Stimulated activated CD4-positive, alpha-beta T cell treated with anti-CD3 and anti-CD28 coated beads, Interleukin-4, amount 100 ng/mL, for 24 hours (primary cell): Measurements from ENCODE around the gene RAP2C.
"Not testable (repeated sequence)": the region's sequence is repeated elsewhere in the genome, so short reads cannot be mapped to it uniquely, and the experiment has no call there.

ENCODE experiments used
- DNase-seq: peaks from one replicate; pipeline ENCODE4 v3.0.0-alpha.2; 2020

RAP2C gene

DNA sequence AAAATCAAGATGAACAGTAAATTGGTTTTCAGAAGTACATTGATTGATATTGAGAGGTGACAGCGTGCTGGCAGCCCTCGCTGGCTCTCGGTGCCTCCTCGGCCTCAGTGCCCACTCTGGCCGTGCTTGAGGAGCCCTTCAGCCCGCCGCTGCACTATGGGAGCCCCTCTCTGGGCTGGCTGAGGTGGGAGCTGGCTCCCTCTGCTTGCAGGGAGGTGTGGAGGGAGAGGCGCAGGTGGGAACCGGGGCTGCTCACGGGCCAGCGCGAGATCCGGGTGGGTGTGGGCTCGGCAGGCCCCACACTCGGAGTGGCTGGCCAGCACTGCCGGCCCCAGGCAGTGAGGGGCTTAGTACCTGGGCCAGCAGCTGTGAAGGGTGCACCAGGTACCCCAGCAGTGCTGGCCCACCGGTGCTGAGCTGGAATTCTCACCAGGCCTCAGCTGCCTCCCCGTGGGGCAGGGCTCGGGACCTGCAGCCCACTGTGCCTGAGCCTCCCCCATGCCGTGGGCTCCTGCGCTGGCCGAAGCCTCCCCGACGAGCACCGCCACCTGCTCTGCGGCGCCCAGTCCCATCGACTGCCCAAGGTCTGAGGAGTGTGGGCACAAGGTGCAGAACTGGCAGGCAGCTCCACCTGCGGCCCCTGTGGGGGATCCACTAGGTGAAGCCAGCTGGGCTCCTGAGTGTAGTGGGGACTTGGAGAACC is 25.2 kb downstream of the RAP2C start:
- DNase-seq, result no peak

DNA sequence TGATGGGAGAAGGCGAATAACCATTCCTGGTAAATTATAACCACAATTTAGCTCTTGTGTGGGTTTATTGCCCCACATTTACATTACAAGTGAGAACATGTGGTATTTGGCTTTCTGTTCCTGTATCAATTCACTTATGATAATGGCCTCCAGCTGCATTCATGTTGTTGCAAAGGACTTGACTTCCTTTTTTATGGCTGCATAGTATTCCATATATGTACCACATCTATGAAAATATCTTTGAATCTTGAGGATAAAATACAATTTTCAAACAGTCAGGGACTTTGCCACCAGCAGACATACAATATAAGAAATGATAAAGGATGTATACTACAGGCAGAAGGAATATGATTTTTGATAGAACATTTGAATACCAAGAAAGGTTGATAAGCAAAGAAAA is 27.3 kb downstream of the RAP2C start:
- no peak for DNase-seq

DNA sequence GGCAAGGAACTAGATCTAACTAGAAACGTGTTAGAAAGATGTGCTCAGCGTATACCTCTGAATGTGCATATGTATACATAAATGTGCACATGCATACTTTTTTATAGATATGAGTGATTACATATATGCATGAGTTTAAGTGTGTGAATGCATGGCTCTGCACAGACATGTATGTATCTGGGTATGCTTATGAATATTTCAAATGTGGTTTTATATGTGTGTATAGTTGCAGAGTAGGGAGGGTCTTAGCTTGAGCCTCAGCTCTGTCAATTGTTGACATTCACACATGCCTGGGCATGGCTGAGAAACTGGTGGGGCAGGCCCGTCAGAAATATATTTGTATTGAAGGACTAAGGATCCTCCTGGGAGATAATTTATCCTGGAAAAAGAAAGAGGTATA is 31.1 kb downstream of the RAP2C start:
- no peak for DNase-seq

DNA sequence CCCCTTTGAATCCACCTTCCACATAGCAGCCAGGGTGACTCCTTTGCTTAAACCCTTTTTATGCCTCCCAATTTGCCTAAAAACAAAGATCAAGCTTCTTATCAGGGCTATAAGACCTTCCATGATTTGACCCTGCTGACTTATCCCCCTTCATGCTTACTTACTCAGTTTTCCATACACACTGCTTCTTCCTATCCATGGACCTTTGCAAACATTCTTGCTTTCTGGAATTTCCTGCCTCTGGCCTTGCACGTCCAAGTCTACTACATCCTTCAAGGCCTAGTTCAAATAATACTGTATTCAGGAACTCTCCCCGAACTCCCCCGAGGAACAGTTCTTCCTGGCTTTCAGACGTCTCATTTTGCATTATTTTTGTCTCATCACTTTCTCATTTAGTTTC is 31.8 kb downstream of the RAP2C start:
- DNase-seq, result no peak

DNA sequence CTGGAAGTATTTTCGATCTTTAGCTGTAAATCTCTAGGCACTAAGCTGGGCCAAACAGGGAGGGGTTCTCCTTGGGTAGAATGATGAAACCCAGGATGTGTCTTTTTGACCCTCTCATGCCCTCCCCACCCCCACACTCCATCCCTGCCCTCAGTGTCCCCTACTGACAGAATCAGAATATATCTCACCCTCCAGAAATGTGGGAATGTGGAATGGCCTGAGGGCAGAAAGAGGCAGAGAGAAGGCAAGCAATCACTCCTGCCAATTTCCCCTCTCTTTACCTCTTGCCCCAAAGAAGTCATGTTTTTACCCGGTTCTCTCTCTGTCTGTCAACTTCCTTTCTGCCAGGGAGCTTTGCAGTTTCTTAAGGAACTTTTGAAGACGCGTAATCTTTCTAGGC is 34.4 kb downstream of the RAP2C start:
- no peak for DNase-seq

- DNase-seq, result no peak
These were observed 37.9 kb downstream of the RAP2C start for GRCh38 chrX:132181364-132181763.

DNA sequence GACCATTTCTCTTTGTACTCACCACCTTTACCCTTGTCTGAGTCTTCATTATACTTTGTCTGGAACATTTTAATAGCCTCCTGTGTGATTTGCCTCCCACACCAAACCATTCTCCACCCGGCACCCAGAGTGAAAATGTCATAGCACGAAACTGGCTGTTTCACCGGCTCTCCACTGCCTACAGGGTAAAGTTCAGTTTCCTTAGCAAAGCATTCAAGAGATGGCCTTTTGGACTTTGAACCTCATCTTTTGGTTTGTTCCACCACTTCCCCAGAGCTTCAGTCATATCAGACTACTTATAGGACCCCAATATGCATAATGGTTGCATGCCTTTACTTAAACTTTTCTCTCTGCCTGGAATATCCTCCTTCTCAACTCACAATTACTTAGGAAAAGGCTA is 38.3 kb downstream of the RAP2C start:
- DNase-seq, result no peak

GRCh38 chrX:132173647-132174046 is 45.6 kb downstream of the RAP2C start:
- no peak for DNase-seq

GRCh38 chrX:132171881-132172280 is 47.4 kb downstream of the RAP2C start:
- no peak for DNase-seq

- DNase-seq, result no peak
These were observed 47.8 kb downstream of the RAP2C start for GRCh38 chrX:132171478-132171877.

DNA sequence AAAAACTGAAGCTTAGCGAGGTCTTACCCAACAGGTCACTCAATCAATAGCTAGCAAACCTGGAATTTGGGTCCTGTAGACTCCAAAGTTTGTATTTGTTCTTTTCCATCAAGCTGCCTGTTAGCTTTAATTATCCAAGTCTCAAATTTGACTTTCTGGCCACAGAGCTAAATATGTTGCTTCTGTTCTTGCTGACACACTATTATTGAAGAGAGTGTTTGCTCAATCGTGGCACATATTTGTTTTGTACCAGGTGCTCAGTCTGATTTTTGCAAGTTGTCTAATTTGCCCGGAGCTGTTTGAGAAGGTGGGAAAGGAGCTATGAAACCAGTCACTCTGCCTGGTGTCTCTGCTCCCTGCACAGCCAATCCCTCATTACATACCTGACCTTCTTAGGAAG is 49.7 kb downstream of the RAP2C start:
- DNase-seq, result no peak

- no peak for DNase-seq
These were observed 53.6 kb downstream of the RAP2C start for GRCh38 chrX:132165651-132166050.

DNA sequence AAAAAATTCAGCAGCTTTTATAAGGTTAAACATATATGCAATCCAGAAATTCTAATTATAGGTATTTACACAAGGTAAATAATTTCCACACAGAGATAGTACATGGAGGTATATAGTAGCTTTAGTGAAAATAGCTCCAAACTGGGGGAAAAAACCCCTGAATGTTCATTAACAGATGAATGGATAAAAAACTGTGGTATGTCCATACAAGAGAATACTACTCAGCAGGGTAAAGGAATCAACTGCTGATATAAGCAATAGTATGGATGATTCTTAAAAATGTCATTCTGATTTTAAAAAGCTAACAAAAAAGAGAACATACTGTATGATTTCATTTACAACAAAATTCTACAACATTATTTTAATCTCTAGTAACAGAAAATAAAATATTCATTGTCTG is 54.2 kb downstream of the RAP2C start:
- no peak for DNase-seq

- not testable (repeated sequence) for DNase-seq
These were observed 56.2 kb downstream of the RAP2C start for GRCh38 chrX:132163094-132163493.

DNA sequence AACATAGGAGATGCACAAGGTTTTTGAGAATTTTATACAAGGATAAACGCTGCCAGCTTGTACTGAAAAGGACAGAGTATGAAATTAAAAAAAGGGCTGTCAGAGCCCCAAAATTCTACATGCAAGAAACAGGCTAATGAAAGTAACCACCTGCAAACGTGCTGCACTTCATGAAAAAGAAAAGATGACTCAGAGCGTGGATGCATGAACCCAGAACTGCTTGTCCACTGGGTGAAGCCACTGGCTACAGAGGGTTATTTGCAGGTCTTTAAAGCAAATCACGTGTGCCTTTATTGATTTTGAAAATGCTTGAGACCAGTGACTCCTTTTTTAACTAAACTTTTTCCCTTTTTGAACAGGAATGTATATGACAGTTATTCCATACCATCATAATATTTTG is 66.1 kb downstream of the RAP2C start:
- DNase-seq, result no peak
